IPS-20b (cell line): Measurements from ENCODE around the gene PDE6B.

Experiments
- H3K27ac ChIP-seq: one replicate; pipeline ENCODE4 v1.5.1; 2013; ENCODE audit warnings: low read length
- H3K27me3 ChIP-seq: 2 replicates; pipeline ENCODE4 v1.6.1; 2013; ENCODE audit warnings: mild to moderate bottlenecking, low read length, inconsistent platforms; ENCODE audit not compliant: insufficient read depth
- H3K36me3 ChIP-seq: 2 replicates; pipeline ENCODE4 v1.6.1; 2013; ENCODE audit warnings: low read depth, mild to moderate bottlenecking, inconsistent platforms, low read length, moderate library complexity; ENCODE audit not compliant: insufficient read depth
- H3K4me1 ChIP-seq: 2 replicates; pipeline ENCODE4 v1.6.1; 2013; ENCODE audit warnings: mild to moderate bottlenecking, control low read depth, inconsistent platforms, low read length, moderate library complexity; ENCODE audit not compliant: insufficient read depth
- H3K4me3 ChIP-seq: 2 replicates; pipeline ENCODE4 v1.5.1; 2013; ENCODE audit warnings: mild to moderate bottlenecking, low read length, inconsistent platforms
- H3K9ac ChIP-seq: 2 replicates; pipeline ENCODE4 v1.6.1; 2013; ENCODE audit warnings: low read depth, mild to moderate bottlenecking, inconsistent platforms, low read length, moderate library complexity
- H3K9me3 ChIP-seq: 2 replicates; pipeline ENCODE4 v1.6.1; 2013; ENCODE audit warnings: mild to moderate bottlenecking, low read depth, low read length, inconsistent platforms; ENCODE audit not compliant: insufficient read depth

Gene PDE6B

GRCh38 chr4:627347-628125 is 2.2 kb downstream of the PDE6B start:
- Histone ChIP-seq H3K4me3 (no peak overlapping the region), H3K9me3 (peaks cover 11% of the 10 kb centered on the region), H3K4me1 (peaks cover 4% of the 10 kb centered on the region; the same call in 1 of the 2 replicates), H3K36me3 (no peaks in the 10 kb centered on the region), H3K27ac (no peak overlapping the region), H3K9ac (no peak overlapping the region), H3K27me3 (no peaks in the 10 kb centered on the region)

- Histone ChIP-seq H3K27me3 (no peaks in the 10 kb centered on the region), H3K27ac (no peak overlapping the region), H3K36me3 (no peaks in the 10 kb centered on the region), H3K4me1 (peaks cover 4% of the 10 kb centered on the region; the same call in 1 of the 2 replicates), H3K9me3 (peaks cover 11% of the 10 kb centered on the region), H3K4me3 (no peak overlapping the region), H3K9ac (no peak overlapping the region)
These were observed 3.0 kb downstream of the PDE6B start for GRCh38 chr4:628311-628741.

GRCh38 chr4:628821-629635 is 3.7 kb downstream of the PDE6B start:
- Histone ChIP-seq H3K27ac (no peak overlapping the region), H3K36me3 (no peaks in the 10 kb centered on the region), H3K9ac (no peak overlapping the region), H3K27me3 (no peaks in the 10 kb centered on the region), H3K9me3 (peaks cover 11% of the 10 kb centered on the region), H3K4me1 (peaks cover 4% of the 10 kb centered on the region; the same call in 1 of the 2 replicates), H3K4me3 (no peak overlapping the region)

GRCh38 chr4:629636-629914 is 4.2 kb downstream of the PDE6B start:
- no peaks in the 10 kb centered on the region for H3K27me3 ChIP-seq
- H3K4me1 ChIP-seq, result peaks cover 4% of the 10 kb centered on the region; the same call in 1 of the 2 replicates
- peaks cover 11% of the 10 kb centered on the region for H3K9me3 ChIP-seq
- no peak overlapping the region for H3K27ac ChIP-seq
- no peak overlapping the region for H3K4me3 ChIP-seq
- H3K36me3 ChIP-seq, result no peaks in the 10 kb centered on the region
- no peak overlapping the region for H3K9ac ChIP-seq

GRCh38 chr4:629915-630641 is 4.7 kb downstream of the PDE6B start:
- H3K4me3 ChIP-seq, result no peak overlapping the region
- H3K9me3 ChIP-seq, result peaks cover 11% of the 10 kb centered on the region
- peaks cover under 1% of the 10 kb centered on the region; the same call in 1 of the 2 replicates for H3K4me1 ChIP-seq
- no peak overlapping the region for H3K9ac ChIP-seq
- H3K36me3 ChIP-seq, result no peaks in the 10 kb centered on the region
- H3K27ac ChIP-seq, result no peak overlapping the region
- H3K27me3 ChIP-seq, result no peaks in the 10 kb centered on the region

GRCh38 chr4:630656-631055 is 5.3 kb downstream of the PDE6B start:
- no peaks in the 10 kb centered on the region for H3K4me1 ChIP-seq
- H3K9ac ChIP-seq, result no peak overlapping the region
- no peak overlapping the region for H3K4me3 ChIP-seq
- H3K27me3 ChIP-seq, result no peaks in the 10 kb centered on the region
- H3K36me3 ChIP-seq, result no peaks in the 10 kb centered on the region
- H3K27ac ChIP-seq, result no peak overlapping the region
- H3K9me3 ChIP-seq, result peaks cover 11% of the 10 kb centered on the region

- Histone ChIP-seq H3K36me3 (no peaks in the 10 kb centered on the region), H3K9me3 (peaks cover 11% of the 10 kb centered on the region)
These were observed 6.9 kb downstream of the PDE6B start for GRCh38 chr4:632196-632790.

GRCh38 chr4:632926-633325 is 7.6 kb downstream of the PDE6B start:
- Histone ChIP-seq H3K36me3 (no peaks in the 10 kb centered on the region), H3K9ac (no peak overlapping the region), H3K4me3 (no peak overlapping the region), H3K27me3 (no peaks in the 10 kb centered on the region), H3K9me3 (peaks cover 11% of the 10 kb centered on the region), H3K4me1 (no peaks in the 10 kb centered on the region), H3K27ac (no peak overlapping the region)

More at GRCh38 chr4:632196-632790, 6.9 kb downstream of the PDE6B start:
- no peak overlapping the region for H3K4me3 ChIP-seq
- no peaks in the 10 kb centered on the region for H3K4me1 ChIP-seq
- no peak overlapping the region for H3K27ac ChIP-seq
- H3K27me3 ChIP-seq, result no peaks in the 10 kb centered on the region
- no peak overlapping the region for H3K9ac ChIP-seq

GRCh38 chr4:633406-633805 is 8.0 kb downstream of the PDE6B start:
- Histone ChIP-seq H3K27ac (no peak overlapping the region), H3K36me3 (no peaks in the 10 kb centered on the region), H3K9me3 (peaks cover 11% of the 10 kb centered on the region), H3K4me3 (no peak overlapping the region), H3K9ac (no peak overlapping the region), H3K4me1 (no peaks in the 10 kb centered on the region), H3K27me3 (no peaks in the 10 kb centered on the region)

GRCh38 chr4:633976-634598 is 8.7 kb downstream of the PDE6B start:
- H3K27me3 ChIP-seq, result no peaks in the 10 kb centered on the region
- no peaks in the 10 kb centered on the region for H3K4me1 ChIP-seq
- H3K36me3 ChIP-seq, result no peaks in the 10 kb centered on the region
- H3K4me3 ChIP-seq, result no peak overlapping the region
- H3K9ac ChIP-seq, result no peak overlapping the region
- H3K27ac ChIP-seq, result no peak overlapping the region
- peaks cover 11% of the 10 kb centered on the region for H3K9me3 ChIP-seq

GRCh38 chr4:634599-634985 is 9.2 kb downstream of the PDE6B start:
- no peak overlapping the region for H3K9ac ChIP-seq
- H3K36me3 ChIP-seq, result no peaks in the 10 kb centered on the region
- H3K9me3 ChIP-seq, result peaks cover 11% of the 10 kb centered on the region
- H3K27me3 ChIP-seq, result no peaks in the 10 kb centered on the region
- no peak overlapping the region for H3K4me3 ChIP-seq
- H3K4me1 ChIP-seq, result no peaks in the 10 kb centered on the region
- no peak overlapping the region for H3K27ac ChIP-seq
